Panc1 (cell line): ENCODE measurements around the gene GLOD4. TPM values are rescaled to one million over a fixed set of nuclear protein-coding genes. Genes with fewer than 3 reads are reported as not detected.

ENCODE experiments used
- ATAC-seq: fragments of 200-7000 bp; cut with Tn5 transposase; 2 replicates; pipeline ENCODE4 v1.9.1; 2020; ENCODE audit warnings: mild to moderate bottlenecking, moderate library complexity
- BruUV-seq: library from RNA; stranded (reverse); fragments of 400-500 nt; replicated peaks from 2 replicates; lab custom pipeline; 2021; lab: Mats Ljungman, UMichigan
- CTCF ChIA-PET: fragments of 300-600 bp; sonication (Branson Sonifier 250); formaldehyde crosslinking; loops from one replicate; lab custom pipeline; 2022; ENCODE audit warnings: antibody characterized with exemption; lab: Charles Lee
- POLR2A ChIA-PET: fragments of 300-600 bp; sonication (Branson Sonifier 250); formaldehyde crosslinking; loops from one replicate; lab custom pipeline; 2022; ENCODE audit warnings: antibody characterized with exemption; lab: Charles Lee
- DNase-seq: peaks from one replicate; pipeline ENCODE4 v3.0.0-alpha.2; 2010; ENCODE audit warnings: low read depth, low spot score
- H3K27ac ChIP-seq: 2 replicates; pipeline ENCODE4 v1.5.1; 2011; ENCODE audit warnings: mild to moderate bottlenecking, low read length, inconsistent platforms
- H3K27me3 ChIP-seq: fragments of 200-500 bp; sonication (Bioruptor generic); 2 replicates; pipeline ENCODE4 v1.6.0; 2014; ENCODE audit warnings: low read length, inconsistent platforms; ENCODE audit not compliant: control insufficient read depth, insufficient read depth
- H3K36me3 ChIP-seq: fragments of 200-500 bp; sonication (Bioruptor generic); 2 replicates; pipeline ENCODE4 v1.5.1; 2014; ENCODE audit warnings: inconsistent platforms, mild to moderate bottlenecking, low read length, moderate library complexity; ENCODE audit not compliant: control insufficient read depth, insufficient read depth
- H3K4me1 ChIP-seq: 2 replicates; pipeline ENCODE4 v1.5.1; 2011; ENCODE audit warnings: inconsistent platforms, mild to moderate bottlenecking, low read length, moderate library complexity; ENCODE audit not compliant: control insufficient read depth, insufficient read depth
- H3K4me3 ChIP-seq, 2 experiments: 2 replicates each; pipeline ENCODE4 v1.5.1; 2011 to 2012; ENCODE audit warnings: low read depth in 2 of 2, low read length in 2 of 2, mild to moderate bottlenecking in 2 of 2, inconsistent platforms in 1 of 2, moderate library complexity in 1 of 2
- H3K9me3 ChIP-seq: fragments of 200-500 bp; sonication (Bioruptor generic); 2 replicates; pipeline ENCODE4 v1.5.1; 2014; ENCODE audit warnings: low read depth, mild to moderate bottlenecking, inconsistent platforms, low read length, moderate library complexity; ENCODE audit not compliant: control insufficient read depth, insufficient read depth
- POLR2AphosphoS5 ChIP-seq: IDR thresholded peaks from 2 replicates; pipeline ENCODE4 v1.6.1; 2012; ENCODE audit warnings: mild to moderate bottlenecking, low read depth, low read length, moderate library complexity
- SIN3A ChIP-seq: IDR thresholded peaks from 2 replicates; pipeline ENCODE4 v1.6.1; 2012; ENCODE audit warnings: low read depth, mild to moderate bottlenecking, low read length, moderate library complexity, borderline replicate concordance; ENCODE audit not compliant: insufficient read depth
- TCF7L2 ChIP-seq: IDR thresholded peaks from 2 replicates; pipeline ENCODE4 v1.6.1; 2011; ENCODE audit warnings: mild to moderate bottlenecking, low read depth, low read length, inconsistent platforms
- in situ Hi-C: cut with HindIII; loops from 2 replicates; pipeline ENCODE4 v1.10.0; 2016; ENCODE audit warnings: low sequenced_read_pairs, low pct_unique_long_range_greater_than_20kb
- intact Hi-C: fragments of 100-400 bp; cut with micrococcal nuclease; formaldehyde crosslinking; loops from one replicate; pipeline ENCODE4 v1.10.0; 2022; ENCODE audit not compliant: unreplicated experiment
- total RNA-seq: library from RNA; stranded (reverse); gene quantifications from one replicate; pipeline ENCODE4 v1.2.1, GENCODE V29; 2021; ENCODE audit not compliant: unreplicated experiment
- TF ChIP-seq, protein P1 (sequence below): fragments of 450-650 bp; IDR thresholded peaks from 2 replicates; pipeline ENCODE4 v1.5.1; 2017; ENCODE audit warnings: mild to moderate bottlenecking
- TF ChIP-seq, protein P2 (sequence below), 2 experiments: IDR thresholded peaks; 2 replicates each; pipeline ENCODE4 v1.6.1; 2011 to 2012; ENCODE audit warnings: low read depth in 2 of 2, control low read depth in 1 of 2, low read length in 1 of 2, mild to moderate bottlenecking in 1 of 2, moderate library complexity in 1 of 2; ENCODE audit not compliant: insufficient read depth in 1 of 2

GLOD4 gene
- total RNA-seq, 1 experiment from 2014 or later, result 57.8 TPM

DNA sequence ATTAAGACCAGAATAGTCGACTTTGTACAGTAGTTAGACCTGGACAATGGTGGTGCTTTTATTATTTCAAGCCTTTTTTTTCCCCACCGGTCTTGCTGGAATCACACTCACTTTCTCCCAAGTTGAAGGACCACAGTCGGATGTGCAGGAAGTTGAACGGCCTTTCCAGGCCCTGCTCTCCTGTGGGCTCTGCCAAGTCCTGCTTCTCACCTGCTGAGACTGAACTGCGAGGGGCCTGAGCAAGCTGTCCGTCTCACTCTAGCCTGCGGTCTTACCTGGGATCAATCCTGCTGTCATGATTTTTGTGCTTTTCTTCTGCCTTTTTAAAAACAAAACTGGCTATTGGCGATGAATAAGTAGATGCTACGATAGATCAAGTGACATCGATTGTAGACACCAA, 48.3 kb downstream of the GLOD4 start:
- Histone ChIP-seq H3K27ac (peak overlapping the region; percentile 74), H3K27me3 (no peaks in the 10 kb centered on the region), H3K9me3 (no peaks in the 10 kb centered on the region), H3K36me3 (no peaks in the 10 kb centered on the region; the same call in 1 of the 2 replicates), H3K4me3 (peak overlapping the region; percentile 62 to 80), H3K4me1 (peaks cover 3% of the 10 kb centered on the region; the same call in 1 of the 2 replicates)
- TSS peak; percentile 83 for BruUV-seq
- in situ Hi-C loops (no loop called here), intact Hi-C loops (no loop called here)
- DNase-seq, result no peak
- no peak for ATAC-seq
- POLR2A ChIA-PET, result no interaction called here
- TF ChIP-seq SIN3A, result no peak
- CTCF ChIA-PET, result interaction anchor here (0.6 kb wide), 1 partner anchor 169 kb away, joined by 4 read pairs; no protein-coding TSS in a partner anchor

DNA sequence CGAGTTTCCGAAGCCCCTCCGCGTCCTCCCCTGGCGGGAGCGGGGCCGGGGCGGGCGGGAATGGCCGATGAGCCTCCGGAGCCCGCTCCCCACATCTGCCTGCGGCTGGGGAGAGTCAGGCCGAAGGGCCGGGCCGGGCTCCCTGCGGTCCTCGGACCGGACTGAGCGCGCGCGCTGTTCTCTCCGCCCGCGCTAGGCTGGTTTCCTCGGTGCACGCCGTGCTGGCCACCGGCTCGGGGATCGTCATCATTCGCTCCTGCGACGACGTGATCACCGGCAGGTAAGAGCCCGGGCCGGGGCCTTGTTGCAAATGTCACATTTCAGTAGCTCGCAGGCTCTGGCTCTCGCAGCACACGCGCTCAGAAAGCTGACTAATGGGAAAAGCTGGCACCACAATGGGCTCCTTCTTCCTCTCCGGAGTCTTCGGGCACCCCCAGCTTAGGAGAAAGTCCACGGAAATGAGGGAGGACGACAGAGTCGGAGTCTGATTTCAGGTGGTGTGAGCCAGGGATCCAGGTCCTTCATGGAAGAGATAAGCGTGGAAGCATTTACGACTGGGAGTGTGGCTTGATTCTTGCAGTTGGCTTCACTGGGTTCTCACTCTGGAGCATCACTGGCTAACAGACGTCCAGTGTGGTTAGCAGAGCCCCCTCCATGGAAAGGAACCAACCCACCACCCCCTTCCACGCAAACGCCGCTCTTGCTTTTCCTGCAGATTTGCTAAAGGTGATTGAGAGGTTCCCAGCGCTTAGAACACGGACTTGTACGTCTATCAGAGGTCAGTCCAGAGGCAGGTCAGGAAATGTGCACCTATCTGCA, 49.0 kb downstream of the GLOD4 start:
- CTCF ChIA-PET, result interaction anchor here (0.6 kb wide), 1 partner anchor 169 kb away, joined by 4 read pairs; no protein-coding TSS in a partner anchor
- BruUV-seq, result no TSS peak
- ATAC-seq (peak; percentile 51), DNase-seq (no peak)
- POLR2A ChIA-PET, result no interaction called here
- in situ Hi-C loops (no loop called here), intact Hi-C loops (no loop called here)
- Histone ChIP-seq H3K4me1 (peaks cover 3% of the 10 kb centered on the region; the same call in 1 of the 2 replicates), H3K36me3 (no peaks in the 10 kb centered on the region; the same call in 1 of the 2 replicates), H3K27ac (peak overlapping the region; percentile 74), H3K4me3 (peak overlapping the region; percentile 62 to 80), H3K27me3 (no peaks in the 10 kb centered on the region), H3K9me3 (no peaks in the 10 kb centered on the region)
- TF ChIP-seq, protein P1, sequence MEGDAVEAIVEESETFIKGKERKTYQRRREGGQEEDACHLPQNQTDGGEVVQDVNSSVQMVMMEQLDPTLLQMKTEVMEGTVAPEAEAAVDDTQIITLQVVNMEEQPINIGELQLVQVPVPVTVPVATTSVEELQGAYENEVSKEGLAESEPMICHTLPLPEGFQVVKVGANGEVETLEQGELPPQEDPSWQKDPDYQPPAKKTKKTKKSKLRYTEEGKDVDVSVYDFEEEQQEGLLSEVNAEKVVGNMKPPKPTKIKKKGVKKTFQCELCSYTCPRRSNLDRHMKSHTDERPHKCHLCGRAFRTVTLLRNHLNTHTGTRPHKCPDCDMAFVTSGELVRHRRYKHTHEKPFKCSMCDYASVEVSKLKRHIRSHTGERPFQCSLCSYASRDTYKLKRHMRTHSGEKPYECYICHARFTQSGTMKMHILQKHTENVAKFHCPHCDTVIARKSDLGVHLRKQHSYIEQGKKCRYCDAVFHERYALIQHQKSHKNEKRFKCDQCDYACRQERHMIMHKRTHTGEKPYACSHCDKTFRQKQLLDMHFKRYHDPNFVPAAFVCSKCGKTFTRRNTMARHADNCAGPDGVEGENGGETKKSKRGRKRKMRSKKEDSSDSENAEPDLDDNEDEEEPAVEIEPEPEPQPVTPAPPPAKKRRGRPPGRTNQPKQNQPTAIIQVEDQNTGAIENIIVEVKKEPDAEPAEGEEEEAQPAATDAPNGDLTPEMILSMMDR, result no peak
- no peak for TF ChIP-seq SIN3A
- TF ChIP-seq, protein P2, sequence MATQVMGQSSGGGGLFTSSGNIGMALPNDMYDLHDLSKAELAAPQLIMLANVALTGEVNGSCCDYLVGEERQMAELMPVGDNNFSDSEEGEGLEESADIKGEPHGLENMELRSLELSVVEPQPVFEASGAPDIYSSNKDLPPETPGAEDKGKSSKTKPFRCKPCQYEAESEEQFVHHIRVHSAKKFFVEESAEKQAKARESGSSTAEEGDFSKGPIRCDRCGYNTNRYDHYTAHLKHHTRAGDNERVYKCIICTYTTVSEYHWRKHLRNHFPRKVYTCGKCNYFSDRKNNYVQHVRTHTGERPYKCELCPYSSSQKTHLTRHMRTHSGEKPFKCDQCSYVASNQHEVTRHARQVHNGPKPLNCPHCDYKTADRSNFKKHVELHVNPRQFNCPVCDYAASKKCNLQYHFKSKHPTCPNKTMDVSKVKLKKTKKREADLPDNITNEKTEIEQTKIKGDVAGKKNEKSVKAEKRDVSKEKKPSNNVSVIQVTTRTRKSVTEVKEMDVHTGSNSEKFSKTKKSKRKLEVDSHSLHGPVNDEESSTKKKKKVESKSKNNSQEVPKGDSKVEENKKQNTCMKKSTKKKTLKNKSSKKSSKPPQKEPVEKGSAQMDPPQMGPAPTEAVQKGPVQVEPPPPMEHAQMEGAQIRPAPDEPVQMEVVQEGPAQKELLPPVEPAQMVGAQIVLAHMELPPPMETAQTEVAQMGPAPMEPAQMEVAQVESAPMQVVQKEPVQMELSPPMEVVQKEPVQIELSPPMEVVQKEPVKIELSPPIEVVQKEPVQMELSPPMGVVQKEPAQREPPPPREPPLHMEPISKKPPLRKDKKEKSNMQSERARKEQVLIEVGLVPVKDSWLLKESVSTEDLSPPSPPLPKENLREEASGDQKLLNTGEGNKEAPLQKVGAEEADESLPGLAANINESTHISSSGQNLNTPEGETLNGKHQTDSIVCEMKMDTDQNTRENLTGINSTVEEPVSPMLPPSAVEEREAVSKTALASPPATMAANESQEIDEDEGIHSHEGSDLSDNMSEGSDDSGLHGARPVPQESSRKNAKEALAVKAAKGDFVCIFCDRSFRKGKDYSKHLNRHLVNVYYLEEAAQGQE (IDR thresholded peaks at IDR 0.05; ENCODE audit: insufficient read depth in 1 of 2, low read depth in 2 of 2, low read length in 1 of 2), result no peak
- no peak for TF ChIP-seq TCF7L2
- TF ChIP-seq POLR2AphosphoS5, result no peak
